Mesendoderm (in vitro differentiated cells): ENCODE results near the gene JAG2.

Experiments
- DNase-seq: peaks from one replicate; pipeline ENCODE4 v3.0.0; 2013
- H2AK5ac ChIP-seq: 2 replicates; pipeline ENCODE4 v1.6.1; 2013; ENCODE audit warnings: low read length, inconsistent platforms
- H2BK120ac ChIP-seq: 2 replicates; pipeline ENCODE4 v1.6.1; 2013; ENCODE audit warnings: low read depth, mild to moderate bottlenecking, low read length, moderate library complexity, mixed read lengths
- H2BK15ac ChIP-seq: replicated peaks from 2 replicates; pipeline ENCODE4 v1.6.1; 2013; ENCODE audit warnings: low read depth, mild to moderate bottlenecking, moderate library complexity
- H2BK5ac ChIP-seq: 2 replicates; pipeline ENCODE4 v1.6.1; 2013; ENCODE audit warnings: low read length, inconsistent platforms
- H3K18ac ChIP-seq: 2 replicates; pipeline ENCODE4 v1.6.1; 2013; ENCODE audit warnings: mild to moderate bottlenecking, low read length, mixed read lengths
- H3K23ac ChIP-seq: one replicate; pipeline ENCODE4 v1.6.1; 2013; ENCODE audit warnings: low read length
- H3K27ac ChIP-seq: 2 replicates; pipeline ENCODE4 v1.5.1; 2013; ENCODE audit warnings: low read depth, mild to moderate bottlenecking, inconsistent platforms, low read length, moderate library complexity
- H3K27me3 ChIP-seq: 2 replicates; pipeline ENCODE4 v1.6.1; 2013; ENCODE audit warnings: low read length, control low read depth, mild to moderate bottlenecking, inconsistent platforms; ENCODE audit not compliant: insufficient read depth, poor library complexity
- H3K36me3 ChIP-seq: 2 replicates; pipeline ENCODE4 v1.6.1; 2013; ENCODE audit warnings: low read length, inconsistent platforms; ENCODE audit not compliant: control insufficient read depth, insufficient read depth
- H3K4ac ChIP-seq: one replicate; pipeline ENCODE4 v1.6.1; 2013; ENCODE audit warnings: low read depth, mild to moderate bottlenecking, low read length, moderate library complexity
- H3K4me1 ChIP-seq: 2 replicates; pipeline ENCODE4 v1.6.1; 2013; ENCODE audit warnings: low read depth, low read length, inconsistent platforms; ENCODE audit not compliant: control insufficient read depth
- H3K4me2 ChIP-seq: 2 replicates; pipeline ENCODE4 v1.6.1; 2013; ENCODE audit warnings: low read length
- H3K4me3 ChIP-seq: 2 replicates; pipeline ENCODE4 v1.5.1; 2013; ENCODE audit warnings: mild to moderate bottlenecking, low read length
- H3K56ac ChIP-seq: one replicate; pipeline ENCODE4 v1.6.1; 2013; ENCODE audit warnings: low read length
- H3K79me1 ChIP-seq: 2 replicates; pipeline ENCODE4 v1.6.1; 2013; ENCODE audit warnings: low read length, inconsistent platforms
- H3K79me2 ChIP-seq: 2 replicates; pipeline ENCODE4 v1.6.1; 2013; ENCODE audit warnings: mild to moderate bottlenecking, low read length; ENCODE audit not compliant: control insufficient read depth, insufficient read depth
- H3K9ac ChIP-seq: 2 replicates; pipeline ENCODE4 v1.6.1; 2013; ENCODE audit warnings: low read length, inconsistent platforms
- H4K5ac ChIP-seq: one replicate; pipeline ENCODE4 v1.6.1; 2013; ENCODE audit warnings: low read length
- H4K8ac ChIP-seq: one replicate; pipeline ENCODE4 v1.6.1; 2013; ENCODE audit warnings: low read depth, mild to moderate bottlenecking, control low read depth, low read length, moderate library complexity
- WGBS: extraction: QIAGEN DNeasy Blood & Tissue Kit; methylation state at CpG from one replicate; pipeline ENCODE4 v1.1.7; 2013; ENCODE audit warnings: low lambda C conversion rate, missing lambda C conversion rate; ENCODE audit not compliant: insufficient coverage; ENCODE audit errors: extremely low coverage; 5-methylcytosine and 5-hydroxymethylcytosine counted together

The JAG2 gene

GRCh38 chr14:105094193-105094907 is 74.2 kb downstream of the JAG2 start:
- Histone ChIP-seq H3K27me3 (no peaks in the 10 kb centered on the region), H3K4me2 (peak overlapping the region; percentile 54), H3K4me3 (no peak overlapping the region), H3K56ac (peak overlapping the region; percentile 67), H2BK15ac (no peak overlapping the region), H4K8ac (no peak overlapping the region), H3K9ac (peak overlapping the region; percentile 31), H3K4ac (no peak overlapping the region), H3K36me3 (no peaks in the 10 kb centered on the region), H3K4me1 (peaks cover 3% of the 10 kb centered on the region), H4K5ac (no peak overlapping the region), H3K79me2 (no peaks in the 10 kb centered on the region), H2BK120ac (no peak overlapping the region), H2BK5ac (no peak overlapping the region), H3K23ac (peak overlapping the region; percentile 17), H3K27ac (no peak overlapping the region), H2AK5ac (no peak overlapping the region), H3K18ac (no peak overlapping the region), H3K79me1 (no peaks in the 10 kb centered on the region)
- WGBS = no CpG with 5 or more reads among the region's 14 CpGs
- DNase-seq = no peak

GRCh38 chr14:105093431-105094192 is 75.0 kb downstream of the JAG2 start:
- Histone ChIP-seq H3K79me1 (no peaks in the 10 kb centered on the region), H3K4me2 (peak overlapping the region; percentile 91), H3K56ac (peak overlapping the region; percentile 90), H3K4ac (no peak overlapping the region), H3K27me3 (no peaks in the 10 kb centered on the region), H2BK5ac (no peak overlapping the region), H3K4me1 (peaks cover 3% of the 10 kb centered on the region), H2BK15ac (no peak overlapping the region), H3K36me3 (no peaks in the 10 kb centered on the region), H3K79me2 (no peaks in the 10 kb centered on the region), H3K4me3 (no peak overlapping the region), H4K8ac (no peak overlapping the region), H3K23ac (peak overlapping the region; percentile 89), H2AK5ac (no peak overlapping the region), H2BK120ac (no peak overlapping the region), H4K5ac (no peak overlapping the region), H3K18ac (peak overlapping the region; percentile 63), H3K27ac (no peak overlapping the region), H3K9ac (peak overlapping the region; percentile 82)
- no CpG with 5 or more reads among the region's 76 CpGs for WGBS
- DNase-seq = peak; percentile 89

GRCh38 chr14:105093038-105093430 is 75.5 kb downstream of the JAG2 start:
- H3K23ac ChIP-seq = no peak overlapping the region
- H3K4me3 ChIP-seq = no peak overlapping the region
- peak overlapping the region; percentile 63 for H3K18ac ChIP-seq
- H3K27ac ChIP-seq = no peak overlapping the region
- no peaks in the 10 kb centered on the region for H3K36me3 ChIP-seq
- H3K9ac ChIP-seq = peak overlapping the region; percentile 51
- no peaks in the 10 kb centered on the region for H3K79me1 ChIP-seq
- DNase-seq = no peak
- no peak overlapping the region for H3K4ac ChIP-seq
- no peak overlapping the region for H2BK5ac ChIP-seq
- no peak overlapping the region for H2BK120ac ChIP-seq
- H2BK15ac ChIP-seq = no peak overlapping the region
- no peaks in the 10 kb centered on the region for H3K79me2 ChIP-seq
- no peaks in the 10 kb centered on the region for H3K27me3 ChIP-seq
- no CpG with 5 or more reads among the region's 46 CpGs for WGBS
- no peak overlapping the region for H4K8ac ChIP-seq
- no peak overlapping the region for H2AK5ac ChIP-seq
- peaks cover 3% of the 10 kb centered on the region for H3K4me1 ChIP-seq
- H4K5ac ChIP-seq = no peak overlapping the region
- H3K4me2 ChIP-seq = peak overlapping the region; percentile 21
- H3K56ac ChIP-seq = peak overlapping the region; percentile 90

- Histone ChIP-seq H2AK5ac (no peak overlapping the region), H3K23ac (no peak overlapping the region), H3K79me2 (no peaks in the 10 kb centered on the region), H3K56ac (peak overlapping the region; percentile 90), H3K36me3 (no peaks in the 10 kb centered on the region), H4K5ac (no peak overlapping the region), H3K9ac (peak overlapping the region; percentile 51), H2BK15ac (no peak overlapping the region), H2BK120ac (no peak overlapping the region), H3K4me1 (peaks cover 3% of the 10 kb centered on the region), H3K4me2 (peak overlapping the region; percentile 21), H3K79me1 (no peaks in the 10 kb centered on the region), H3K18ac (peak overlapping the region; percentile 63), H4K8ac (no peak overlapping the region), H3K4me3 (no peak overlapping the region), H3K4ac (no peak overlapping the region), H3K27ac (no peak overlapping the region), H2BK5ac (no peak overlapping the region), H3K27me3 (peaks cover 2% of the 10 kb centered on the region)
- WGBS = no CpG with 5 or more reads among the region's 25 CpGs
- no peak for DNase-seq
Observed at GRCh38 chr14:105092171-105093037, 76.2 kb downstream of the JAG2 start.

- Histone ChIP-seq H3K4me1 (peaks cover 3% of the 10 kb centered on the region), H3K18ac (no peak overlapping the region), H3K4me3 (no peak overlapping the region), H3K23ac (no peak overlapping the region), H3K27ac (no peak overlapping the region), H2AK5ac (no peak overlapping the region), H3K36me3 (no peaks in the 10 kb centered on the region), H2BK15ac (no peak overlapping the region), H3K56ac (no peak overlapping the region), H3K4me2 (no peak overlapping the region), H3K79me2 (no peaks in the 10 kb centered on the region), H4K5ac (no peak overlapping the region), H2BK120ac (no peak overlapping the region), H4K8ac (no peak overlapping the region), H2BK5ac (no peak overlapping the region), H3K79me1 (no peaks in the 10 kb centered on the region), H3K9ac (no peak overlapping the region), H3K27me3 (peaks cover 2% of the 10 kb centered on the region), H3K4ac (no peak overlapping the region)
- WGBS = no CpG with 5 or more reads among the region's 19 CpGs
- DNase-seq = no peak
Observed at GRCh38 chr14:105091517-105092170, 76.9 kb downstream of the JAG2 start.
